ENCODE measurements around the gene FGD1.

Gene FGD1

GRCh38 chrX:54447461-54447860 is 48.6 kb downstream of the FGD1 start:
- peaks cover 50% of the 10 kb centered on the region for H3K9me3 Mint-ChIP-seq
- H3K27me3 Mint-ChIP-seq (ENCODE audit: low read depth, poor library complexity) = peaks cover 2% of the 10 kb centered on the region
- TF ChIP-seq, protein P1, sequence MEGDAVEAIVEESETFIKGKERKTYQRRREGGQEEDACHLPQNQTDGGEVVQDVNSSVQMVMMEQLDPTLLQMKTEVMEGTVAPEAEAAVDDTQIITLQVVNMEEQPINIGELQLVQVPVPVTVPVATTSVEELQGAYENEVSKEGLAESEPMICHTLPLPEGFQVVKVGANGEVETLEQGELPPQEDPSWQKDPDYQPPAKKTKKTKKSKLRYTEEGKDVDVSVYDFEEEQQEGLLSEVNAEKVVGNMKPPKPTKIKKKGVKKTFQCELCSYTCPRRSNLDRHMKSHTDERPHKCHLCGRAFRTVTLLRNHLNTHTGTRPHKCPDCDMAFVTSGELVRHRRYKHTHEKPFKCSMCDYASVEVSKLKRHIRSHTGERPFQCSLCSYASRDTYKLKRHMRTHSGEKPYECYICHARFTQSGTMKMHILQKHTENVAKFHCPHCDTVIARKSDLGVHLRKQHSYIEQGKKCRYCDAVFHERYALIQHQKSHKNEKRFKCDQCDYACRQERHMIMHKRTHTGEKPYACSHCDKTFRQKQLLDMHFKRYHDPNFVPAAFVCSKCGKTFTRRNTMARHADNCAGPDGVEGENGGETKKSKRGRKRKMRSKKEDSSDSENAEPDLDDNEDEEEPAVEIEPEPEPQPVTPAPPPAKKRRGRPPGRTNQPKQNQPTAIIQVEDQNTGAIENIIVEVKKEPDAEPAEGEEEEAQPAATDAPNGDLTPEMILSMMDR (IDR thresholded peaks at IDR 0.05) = no peak
- peak overlapping the region; percentile 72 for H3K27ac Mint-ChIP-seq
- peaks cover 37% of the 10 kb centered on the region for H3K36me3 Mint-ChIP-seq (ENCODE audit: low read depth)
- no peak for DNase-seq
- no peak overlapping the region for H3K4me3 Mint-ChIP-seq
- H3K4me1 Mint-ChIP-seq = no peaks in the 10 kb centered on the region

GRCh38 chrX:54446084-54446483 is 50.0 kb downstream of the FGD1 start:
- Mint-ChIP-seq H3K27ac (no peak overlapping the region), H3K36me3 (ENCODE audit: low read depth) (peaks cover 43% of the 10 kb centered on the region), H3K9me3 (peaks cover 60% of the 10 kb centered on the region), H3K27me3 (ENCODE audit: low read depth, poor library complexity) (peaks cover 2% of the 10 kb centered on the region), H3K4me3 (no peak overlapping the region), H3K4me1 (peaks cover 12% of the 10 kb centered on the region)
- TF ChIP-seq, protein P1 (IDR thresholded peaks at IDR 0.05) = no peak
- DNase-seq = no peak

- TF ChIP-seq, protein P1 (IDR thresholded peaks at IDR 0.05) = no peak
- Mint-ChIP-seq H3K36me3 (ENCODE audit: low read depth) (peaks cover 35% of the 10 kb centered on the region), H3K27ac (no peak overlapping the region), H3K4me1 (peaks cover 16% of the 10 kb centered on the region), H3K4me3 (no peak overlapping the region), H3K9me3 (peaks cover 56% of the 10 kb centered on the region), H3K27me3 (ENCODE audit: low read depth, poor library complexity) (peaks cover 2% of the 10 kb centered on the region)
- no peak for DNase-seq
Measured at GRCh38 chrX:54444752-54445151, 51.3 kb downstream of the FGD1 start.

DNA sequence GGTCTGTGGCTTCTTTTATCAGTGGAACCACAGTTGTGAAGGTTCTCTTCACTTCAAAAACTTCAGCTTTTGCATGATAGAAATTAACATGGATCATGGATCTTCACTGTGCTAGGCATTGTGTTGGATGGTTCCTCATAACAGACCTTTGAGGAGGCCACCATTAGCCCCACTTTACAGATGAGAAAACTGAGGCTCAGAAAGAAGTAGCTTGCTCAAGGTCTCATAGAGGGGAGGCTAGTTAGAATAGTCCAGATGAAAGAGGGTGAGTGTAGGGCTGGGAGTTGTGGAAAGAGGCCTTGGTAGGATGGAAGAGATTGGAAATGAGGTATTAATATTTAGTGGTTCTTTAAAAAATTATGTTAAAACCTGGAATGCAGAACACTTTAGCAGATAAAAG is 53.2 kb downstream of the FGD1 start:
- DNase-seq = no peak
- Mint-ChIP-seq H3K4me3 (no peak overlapping the region), H3K4me1 (peaks cover 16% of the 10 kb centered on the region), H3K27me3 (ENCODE audit: low read depth, poor library complexity) (peaks cover 12% of the 10 kb centered on the region), H3K36me3 (ENCODE audit: low read depth) (peaks cover 23% of the 10 kb centered on the region), H3K9me3 (peaks cover 59% of the 10 kb centered on the region), H3K27ac (no peak overlapping the region)
- TF ChIP-seq, protein P1 (IDR thresholded peaks at IDR 0.05) = no peak

GRCh38 chrX:54439960-54440871 is 55.8 kb downstream of the FGD1 start, which contains the start of gene TSR2:
TSS of gene TSR2 (plus strand) at chrX:54440404. CDS start at chrX:54440422, 18 bp downstream.
- Mint-ChIP-seq H3K36me3 (ENCODE audit: low read depth) (peaks cover 14% of the 10 kb centered on the region), H3K27ac (peak within 1 kb of the TSS; percentile 64), H3K27me3 (ENCODE audit: low read depth, poor library complexity) (peaks cover 12% of the 10 kb centered on the region), H3K4me3 (peak within 1 kb of the TSS; percentile 97), H3K4me1 (peaks cover 20% of the 10 kb centered on the region), H3K9me3 (peaks cover 62% of the 10 kb centered on the region)
- DNase-seq = peak; percentile 76
- TF ChIP-seq, protein P1 (IDR thresholded peaks at IDR 0.05) = no peak
